HG02884 (cell line): ENCODE results near the gene USP37.

Experiments
- ATAC-seq: cut with Tn5 transposase; IDR thresholded peaks from one replicate; pipeline ENCODE4 v1.9.1; 2021; ENCODE audit warnings: mild to moderate bottlenecking, moderate library complexity; ENCODE audit not compliant: unreplicated experiment

USP37 gene

DNA sequence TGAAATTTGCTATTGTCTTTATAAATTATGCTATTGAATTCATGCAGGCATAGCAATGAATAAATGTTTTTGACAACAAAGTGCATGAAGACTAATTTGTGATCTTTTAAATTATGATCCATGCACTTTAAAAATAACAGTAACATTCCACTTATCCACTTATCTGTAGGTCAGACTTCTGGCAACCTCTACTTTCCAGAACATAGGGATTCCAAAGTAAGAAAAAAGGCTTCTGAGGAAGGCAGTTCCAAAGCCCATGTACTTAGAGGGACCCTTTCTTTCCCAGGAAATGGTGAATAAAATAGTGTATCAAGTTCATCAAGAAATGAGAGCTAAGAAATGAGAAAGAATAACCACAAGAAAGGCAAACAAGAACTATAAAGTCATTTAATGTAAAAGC lies 90.9 kb downstream of the USP37 start:
- ATAC-seq: no peak

DNA sequence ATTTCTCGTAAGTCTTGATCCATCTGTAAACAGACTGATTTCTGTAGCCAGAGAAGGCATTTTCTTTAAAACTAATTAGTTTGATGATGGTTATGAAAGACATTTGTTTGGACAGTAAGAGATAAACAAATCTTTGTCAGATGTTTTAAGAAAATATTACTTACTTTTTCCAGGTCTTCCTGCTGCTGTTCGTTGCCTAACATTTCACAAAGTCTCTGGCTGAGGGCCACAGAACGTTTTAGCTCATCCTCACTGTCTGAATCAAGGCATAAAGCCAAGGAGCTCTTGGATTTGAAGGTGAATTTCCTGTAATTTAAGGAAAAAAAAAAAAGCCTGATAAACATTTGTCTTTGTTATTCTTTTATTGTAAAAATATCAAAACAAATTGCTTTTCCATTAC lies 91.5 kb downstream of the USP37 start:
- no peak for ATAC-seq

DNA sequence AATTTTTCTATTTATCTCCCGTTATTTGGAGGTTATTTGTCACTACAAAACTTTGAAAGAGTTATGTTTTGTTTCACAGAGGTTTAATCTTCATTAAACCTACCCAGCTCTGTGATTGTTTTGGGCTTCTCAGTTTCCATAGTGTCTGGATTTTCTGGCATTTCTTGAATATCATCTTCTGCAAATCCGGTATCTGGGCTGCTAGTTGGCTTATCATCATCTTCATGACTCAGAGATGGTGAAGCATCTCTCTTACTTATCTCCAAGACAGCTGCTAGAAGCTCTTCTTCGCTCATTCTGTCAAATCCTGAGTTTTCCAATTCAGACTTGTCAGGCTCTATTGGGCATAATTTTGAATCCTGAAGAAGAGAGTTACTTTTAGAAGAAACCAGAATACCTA lies 93.6 kb downstream of the USP37 start:
- no peak for ATAC-seq

DNA sequence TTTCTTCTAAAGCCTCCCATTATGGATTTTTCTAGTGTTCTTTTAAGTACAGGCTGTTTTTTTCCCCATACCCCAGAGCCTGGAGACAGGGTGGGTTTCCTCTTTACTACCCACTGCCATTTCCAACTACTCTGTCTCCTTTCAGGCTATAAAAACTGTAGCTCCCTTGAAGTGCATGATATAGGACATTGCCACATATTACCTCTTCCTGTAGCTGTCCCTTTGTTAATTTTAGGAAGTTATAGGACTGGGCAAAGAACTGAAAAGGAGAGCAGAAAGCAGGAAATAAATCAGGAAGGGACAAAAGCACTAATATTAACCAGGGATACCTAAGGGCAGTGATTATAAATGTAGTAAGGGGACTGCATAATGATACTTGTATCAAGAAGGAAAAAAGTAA lies 95.2 kb downstream of the USP37 start:
- ATAC-seq: no peak

DNA sequence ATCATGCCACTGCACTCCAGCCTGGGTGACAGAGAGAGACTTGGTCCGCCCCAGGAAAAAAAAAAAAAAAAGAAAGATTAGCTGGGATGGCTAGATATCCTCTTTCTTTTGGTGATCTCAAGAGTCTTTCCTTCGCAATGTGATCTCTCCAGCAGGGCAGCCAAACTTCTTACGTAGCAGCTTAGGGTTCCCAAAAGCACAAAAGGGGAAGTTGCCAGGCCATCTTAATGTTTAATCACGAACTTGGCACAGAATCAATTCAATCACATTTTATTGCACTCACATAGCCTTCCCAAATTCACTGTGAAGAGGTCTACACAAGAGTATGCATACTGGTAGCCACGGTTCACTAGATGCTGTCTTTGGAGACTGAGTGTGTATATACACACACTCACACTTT lies 96.2 kb downstream of the USP37 start:
- no peak for ATAC-seq

DNA sequence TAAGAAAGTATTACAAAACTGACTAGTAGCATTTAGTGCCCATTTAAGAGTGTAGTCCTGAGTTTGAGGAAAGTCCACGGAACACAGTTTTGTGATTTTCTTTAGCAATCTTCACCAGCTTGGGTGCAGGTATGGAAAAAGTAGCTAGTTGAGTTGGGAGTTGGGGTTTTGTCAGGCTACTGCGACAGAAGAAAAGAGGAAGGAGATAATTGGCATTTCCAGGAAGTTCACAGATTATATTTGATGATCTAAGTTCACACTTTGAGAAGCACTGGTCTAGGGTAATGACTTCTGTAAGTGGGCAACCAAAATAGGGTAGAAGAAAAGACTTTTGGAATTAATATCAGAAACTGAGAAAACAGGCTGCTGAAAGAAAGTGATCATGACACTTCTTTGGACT lies 97.1 kb downstream of the USP37 start:
- no peak for ATAC-seq

DNA sequence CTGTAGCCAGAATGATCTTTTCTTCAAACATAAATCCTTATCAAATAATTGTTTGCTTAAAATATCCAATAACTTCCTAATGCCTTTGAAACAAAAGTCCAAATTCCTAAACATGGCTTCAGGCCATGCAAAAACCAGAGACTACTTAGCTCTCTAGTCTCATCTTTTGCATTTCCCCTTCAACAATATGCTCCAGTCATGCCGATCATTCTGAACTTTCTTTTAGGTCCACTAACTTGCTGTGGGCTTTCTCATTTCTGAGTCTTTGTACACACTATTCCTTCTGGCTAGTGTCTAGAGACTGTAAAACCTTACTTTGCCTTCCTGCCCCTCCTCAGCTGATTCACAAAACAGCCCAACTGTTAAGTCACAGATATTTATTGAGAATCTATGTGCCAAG lies 97.7 kb downstream of the USP37 start:
- ATAC-seq: no peak

DNA sequence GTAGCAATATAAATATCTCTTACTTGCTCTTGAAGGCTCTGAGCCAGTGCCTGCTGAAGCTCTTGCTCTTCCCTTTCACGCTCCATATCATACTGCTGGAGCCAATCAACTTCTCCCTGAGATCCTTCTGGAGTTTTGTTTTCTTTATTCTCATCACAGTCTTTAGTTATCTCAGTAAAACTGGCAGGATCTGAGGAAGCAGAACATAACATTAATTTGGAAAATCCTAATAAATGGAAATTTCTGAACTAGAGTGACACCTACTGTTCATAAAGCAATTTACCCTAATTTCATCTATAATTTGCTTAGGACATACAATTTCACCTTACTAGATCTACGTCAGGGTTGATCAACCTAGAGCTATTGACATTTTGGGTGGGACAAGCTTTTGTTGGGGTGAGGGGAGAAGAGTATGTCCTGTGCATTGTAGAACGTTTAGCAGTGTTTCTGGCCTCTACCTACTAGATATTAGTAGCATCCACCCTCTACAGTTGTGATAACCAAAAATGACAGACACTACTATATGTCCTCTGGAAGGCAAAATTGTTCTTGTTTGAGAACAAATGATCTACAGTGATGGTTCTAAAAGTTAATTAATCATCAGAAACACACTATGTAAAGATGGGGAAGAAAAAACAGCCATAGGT lies 102.0 kb downstream of the USP37 start:
- no peak for ATAC-seq

DNA sequence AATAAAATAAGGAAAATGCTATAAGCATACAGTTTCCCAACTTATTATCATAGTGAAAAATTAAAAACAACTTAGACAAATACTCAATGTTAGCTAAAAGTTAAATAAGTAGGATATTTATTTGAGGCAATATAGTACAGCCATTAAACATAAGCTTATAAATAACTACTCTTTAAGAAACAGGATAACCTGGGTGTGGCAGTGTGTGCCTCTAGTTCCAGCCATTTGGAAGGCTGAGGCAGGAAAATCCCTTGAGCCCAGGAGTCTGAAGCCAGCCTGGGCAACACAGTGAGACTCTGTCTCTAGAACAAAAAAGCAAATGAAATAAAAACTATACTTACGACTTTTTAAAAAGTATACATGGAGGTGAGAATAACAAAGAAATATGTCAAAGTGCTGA lies 109.6 kb downstream of the USP37 start:
- no peak for ATAC-seq

DNA sequence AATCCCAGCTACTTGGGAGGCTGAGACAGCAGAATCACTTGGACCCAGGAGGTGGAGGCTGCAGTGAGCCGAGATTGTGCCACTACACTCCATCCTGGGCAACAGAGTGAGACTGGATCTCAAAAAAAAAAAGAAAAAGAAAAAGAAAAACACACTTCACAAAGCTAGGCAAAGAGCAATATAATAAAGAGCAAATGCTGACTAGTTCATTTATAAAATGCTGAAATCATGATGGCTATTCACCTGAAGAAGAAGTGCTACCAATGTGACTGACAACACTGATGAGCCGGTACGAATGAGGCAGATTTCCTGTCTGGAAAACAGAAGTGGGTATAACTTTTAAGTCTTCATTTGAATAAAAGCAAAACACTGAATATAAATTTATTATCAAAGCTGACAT lies 111.3 kb downstream of the USP37 start:
- ATAC-seq: no peak

DNA sequence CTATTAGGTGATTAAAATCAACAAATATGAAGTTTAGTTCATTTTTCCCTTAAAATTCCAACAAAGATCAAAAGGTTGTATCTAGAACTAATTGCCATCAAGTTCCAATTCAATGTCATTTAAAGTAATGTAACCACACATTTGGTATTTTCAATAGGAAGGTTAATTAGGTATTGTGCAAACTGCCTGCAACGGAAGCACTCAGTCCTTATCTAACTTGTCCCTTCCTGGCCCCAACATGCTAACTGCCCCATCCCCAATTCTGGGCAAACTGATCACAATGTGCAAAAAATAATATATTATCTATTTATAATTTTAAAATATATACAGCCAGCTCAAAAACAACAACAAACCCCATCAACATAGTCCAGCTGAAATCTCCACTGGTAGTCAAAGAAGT lies 116.1 kb downstream of the USP37 start:
- no peak for ATAC-seq

DNA sequence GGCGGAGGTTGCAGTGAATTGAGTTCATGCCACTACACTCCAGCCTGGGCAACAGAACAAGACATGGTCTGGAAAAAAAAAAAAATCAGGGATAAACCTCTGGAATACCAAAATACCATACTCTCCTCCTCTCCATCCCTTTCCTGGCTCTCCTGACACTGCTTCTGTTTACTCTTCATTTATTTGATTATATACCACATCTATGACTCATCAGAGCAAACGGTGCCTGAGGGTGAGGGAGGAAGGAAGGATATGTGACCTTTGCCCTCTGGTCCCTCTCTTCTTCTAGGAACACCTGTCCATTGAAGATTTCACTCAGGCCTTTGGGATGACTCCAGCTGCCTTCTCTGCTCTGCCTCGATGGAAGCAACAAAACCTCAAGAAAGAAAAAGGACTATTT lies 119.2 kb downstream of the USP37 start:
- ATAC-seq: no peak

DNA sequence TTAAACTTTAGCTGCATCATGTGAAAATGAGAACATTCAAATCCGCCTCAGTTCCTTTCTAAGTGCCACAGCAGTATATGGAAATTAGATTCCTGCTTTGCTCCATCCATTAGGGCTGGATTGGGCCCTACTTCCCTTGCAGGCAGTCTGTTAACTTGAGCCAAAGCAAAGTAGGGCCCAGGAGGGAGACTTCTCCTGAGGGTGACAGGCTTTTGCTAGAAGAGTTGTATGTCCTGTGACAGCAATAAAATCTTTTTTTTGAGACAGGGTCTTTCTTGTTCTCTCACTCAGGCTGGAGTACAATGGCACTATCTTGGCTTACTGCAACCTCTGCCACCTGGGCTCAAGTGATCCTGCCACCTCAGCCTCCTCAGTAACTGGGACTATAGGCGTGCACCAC lies 121.1 kb downstream of the USP37 start:
- ATAC-seq: no peak

DNA sequence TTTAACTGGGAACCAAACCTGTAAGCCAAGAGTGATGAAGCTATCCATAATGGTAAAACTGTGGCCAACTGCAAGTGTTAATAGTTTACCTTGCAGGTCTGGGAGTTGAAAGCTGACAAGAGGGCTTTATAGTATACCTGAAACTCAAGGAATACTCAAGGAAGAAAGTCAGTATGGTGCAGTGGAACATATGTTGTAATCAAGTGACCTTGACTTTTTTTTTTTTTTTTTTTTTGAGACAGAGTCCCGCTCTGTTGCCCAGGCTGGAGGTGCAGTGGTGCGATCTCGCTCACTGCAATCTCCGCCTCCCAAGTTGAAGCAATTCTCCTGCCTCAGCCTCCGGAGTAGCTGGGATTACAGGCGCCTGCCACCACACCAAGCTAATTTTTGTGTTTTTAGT lies 121.6 kb downstream of the USP37 start:
- no peak for ATAC-seq

DNA sequence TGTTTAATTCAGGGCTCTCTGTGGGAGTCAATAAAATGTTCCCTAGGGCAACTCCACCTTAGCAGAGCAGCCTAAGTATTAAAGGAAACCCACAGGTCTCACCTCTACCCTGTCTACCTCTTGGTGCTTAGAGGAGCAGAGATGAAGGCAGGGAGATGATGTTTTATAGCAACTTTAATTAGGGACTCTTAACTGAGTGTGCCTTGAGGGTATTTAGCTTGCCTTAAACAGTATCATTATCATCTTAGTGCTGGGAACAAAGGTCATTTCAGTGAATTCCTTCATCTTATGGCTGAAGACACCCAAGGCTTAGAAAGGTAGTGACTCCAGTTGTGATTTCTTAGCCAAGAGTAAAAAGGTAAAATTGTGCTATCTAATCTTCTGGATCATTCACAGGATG lies 122.5 kb downstream of the USP37 start:
- no peak for ATAC-seq

DNA sequence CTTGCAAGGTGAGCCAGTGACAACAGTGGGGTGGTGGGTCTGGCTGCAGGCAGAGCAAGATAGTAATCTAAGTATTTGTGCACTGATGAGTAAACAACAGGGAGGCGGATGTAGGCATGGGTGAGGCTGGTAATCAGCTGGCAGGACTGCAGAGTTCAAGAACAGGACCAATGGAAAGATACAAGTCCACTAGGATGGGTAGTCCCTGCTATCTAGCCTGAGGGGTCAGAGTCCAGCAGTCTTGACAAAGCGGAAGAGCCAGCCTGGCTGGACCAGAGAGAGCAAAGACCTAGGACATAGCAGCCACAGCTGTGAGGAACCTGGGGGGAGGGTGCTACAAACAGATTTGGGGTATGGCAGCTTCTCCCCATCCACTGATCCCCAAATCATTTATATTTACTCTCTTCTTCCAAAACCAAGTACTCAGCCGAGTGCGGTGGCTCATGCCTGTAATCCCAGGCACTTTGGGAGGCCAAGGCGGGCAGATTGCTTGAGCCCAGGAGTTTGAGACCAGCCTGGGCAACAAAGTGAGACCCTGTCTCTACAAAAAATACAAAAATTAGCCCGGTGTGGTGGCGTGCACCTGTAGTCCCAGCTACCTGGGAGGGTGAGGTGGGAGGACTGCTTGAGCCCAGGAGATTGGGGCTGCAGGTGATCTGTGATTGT lies 123.3 kb downstream of the USP37 start:
- no peak for ATAC-seq

DNA sequence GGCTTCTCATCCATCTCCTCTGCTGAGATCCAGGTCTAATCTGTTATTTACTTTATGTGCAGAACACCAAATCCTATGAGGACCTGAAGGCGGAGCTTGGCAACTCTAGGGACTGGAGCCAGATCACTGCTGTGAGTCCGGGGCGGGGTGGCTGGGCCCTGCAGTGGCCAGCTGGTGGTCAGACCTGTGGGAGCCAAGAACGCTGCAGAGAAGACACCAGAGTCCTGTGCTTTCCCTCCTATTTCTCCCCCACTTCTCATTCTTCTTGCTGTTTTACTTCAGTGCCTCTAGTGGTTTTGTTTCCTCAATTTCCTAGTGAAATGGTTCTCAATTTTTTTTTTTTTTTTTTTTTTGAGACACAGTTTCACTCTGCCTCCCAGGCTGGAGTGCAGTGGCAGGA lies 129.6 kb downstream of the USP37 start:
- ATAC-seq: no peak

DNA sequence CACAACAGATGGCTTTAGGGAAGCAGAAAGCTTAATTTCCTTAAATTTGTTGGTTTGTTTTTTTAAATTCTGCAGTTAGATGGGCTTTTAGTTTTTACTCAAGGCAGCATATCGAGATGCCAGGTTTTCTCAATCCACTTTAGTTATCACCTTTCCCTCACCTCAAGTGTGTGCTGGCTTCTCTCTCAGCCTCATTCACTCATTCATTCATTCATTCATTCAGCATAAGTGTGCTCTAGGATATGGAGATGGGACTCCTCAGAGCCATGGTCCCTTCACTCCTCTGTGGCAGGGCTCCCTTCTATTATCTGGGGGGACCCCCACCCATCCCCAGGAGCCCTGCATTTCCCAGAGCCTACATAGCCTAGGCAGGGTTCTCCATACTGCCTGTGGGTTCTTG lies 130.2 kb downstream of the USP37 start:
- no peak for ATAC-seq

DNA sequence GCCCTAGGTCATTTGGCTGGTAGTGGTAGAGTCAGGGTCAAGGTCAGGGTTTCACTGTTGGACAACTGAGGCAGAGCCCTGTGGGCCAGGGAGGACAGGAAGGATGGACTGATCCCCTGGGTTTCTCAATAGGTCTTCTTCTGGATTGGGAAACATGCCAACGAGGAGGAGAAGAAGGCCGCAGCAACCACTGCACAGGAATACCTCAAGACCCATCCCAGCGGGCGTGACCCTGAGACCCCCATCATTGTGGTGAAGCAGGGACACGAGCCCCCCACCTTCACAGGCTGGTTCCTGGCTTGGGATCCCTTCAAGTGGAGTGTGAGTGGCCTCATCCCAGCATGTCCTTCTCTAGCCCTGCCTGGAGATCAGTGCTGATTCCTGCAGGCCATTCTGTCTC lies 131.2 kb downstream of the USP37 start:
- no peak for ATAC-seq

DNA sequence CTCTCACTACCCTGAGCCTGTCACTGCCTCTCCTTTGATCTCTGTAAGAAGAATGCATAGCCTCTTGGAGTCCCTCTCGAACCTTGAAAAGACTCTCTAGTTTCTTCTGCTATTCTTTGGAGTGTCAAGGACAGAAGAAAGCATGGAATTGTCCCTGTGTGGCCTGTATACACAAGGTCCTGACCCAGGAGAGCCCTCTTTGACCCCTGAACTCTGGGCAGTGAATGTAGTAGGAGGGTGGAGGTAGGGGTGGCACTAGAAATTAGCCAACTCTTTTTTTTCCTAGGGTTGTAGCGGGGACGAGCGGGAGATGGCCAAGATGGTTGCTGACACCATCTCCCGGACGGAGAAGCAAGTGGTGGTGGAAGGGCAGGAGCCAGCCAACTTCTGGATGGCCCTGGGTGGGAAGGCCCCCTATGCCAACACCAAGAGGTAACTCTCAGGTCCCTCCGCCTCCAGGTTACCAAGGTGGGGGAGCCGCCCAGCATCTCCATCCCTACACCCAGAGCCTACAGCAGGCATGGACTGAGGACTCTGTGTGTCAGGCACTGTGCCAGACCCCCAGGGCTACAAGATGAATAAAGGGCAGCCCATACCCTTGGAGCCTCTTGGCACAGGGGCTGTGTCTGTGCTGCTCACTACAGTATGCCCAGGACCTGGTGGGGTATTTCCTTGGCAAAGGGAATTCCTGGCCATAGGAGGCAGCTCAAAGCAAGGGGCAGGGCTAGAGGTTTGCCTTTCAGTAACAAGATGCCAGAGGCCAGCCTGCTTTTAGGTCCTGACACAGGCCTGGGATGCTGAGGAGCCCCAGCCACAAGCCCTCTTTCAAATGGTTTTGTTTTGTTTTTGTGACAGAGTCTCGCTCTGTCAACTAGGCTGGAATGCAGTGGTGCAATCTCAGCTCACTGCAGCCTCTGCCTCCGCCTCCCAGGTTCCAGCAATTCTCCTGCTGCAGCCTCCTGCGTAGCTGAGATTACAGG lies 132.9 kb downstream of the USP37 start:
- no peak for ATAC-seq

DNA sequence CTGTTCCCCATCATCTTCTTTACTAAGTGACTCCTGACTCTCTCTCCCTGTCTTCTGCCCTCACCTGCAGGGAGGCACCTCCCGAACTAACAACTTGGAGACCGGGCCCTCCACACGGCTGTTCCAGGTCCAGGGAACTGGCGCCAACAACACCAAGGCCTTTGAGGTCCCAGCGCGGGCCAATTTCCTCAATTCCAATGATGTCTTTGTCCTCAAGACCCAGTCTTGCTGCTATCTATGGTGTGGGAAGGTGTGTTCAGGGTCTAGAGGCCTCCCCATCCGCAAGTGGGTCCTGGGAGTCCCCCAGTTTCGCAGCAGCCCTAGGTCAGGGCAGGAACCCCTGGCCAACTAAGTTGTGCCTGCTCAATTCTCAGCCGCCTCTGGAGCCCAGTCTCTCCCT lies 133.7 kb downstream of the USP37 start:
- ATAC-seq: no peak
